HEK293 (cell line): ENCODE results near the gene NFRKB.

Experiments
- HOXD13 ChIP-seq: sonication (generic); formaldehyde crosslinking; IDR thresholded peaks from 2 replicates; pipeline ENCODE4 v1.8.0; 2022; ENCODE audit warnings: missing genetic modification reagents, borderline replicate concordance
- KLF16 ChIP-seq: fragments of 450-650 bp; formaldehyde crosslinking; IDR thresholded peaks from 2 replicates; pipeline ENCODE4 v1.5.1; 2017; ENCODE audit warnings: missing biosample characterization, missing genetic modification characterization
- ZNF10 ChIP-seq: fragments of 450-650 bp; formaldehyde crosslinking; IDR thresholded peaks from 2 replicates; pipeline ENCODE4 v1.5.1; 2017; ENCODE audit warnings: missing biosample characterization, missing genetic modification characterization
- ZNF48 ChIP-seq: fragments of 450-650 bp; formaldehyde crosslinking; IDR thresholded peaks from 2 replicates; pipeline ENCODE4 v1.5.1; 2016; ENCODE audit warnings: missing biosample characterization, missing genetic modification characterization
- TF ChIP-seq, protein P1 (sequence below): fragments of 450-650 bp; formaldehyde crosslinking; IDR thresholded peaks from 2 replicates; pipeline ENCODE4 v1.5.1; 2016; ENCODE audit warnings: missing biosample characterization, missing genetic modification characterization
- TF ChIP-seq, protein P2 (sequence below): fragments of 450-650 bp; formaldehyde crosslinking; IDR thresholded peaks from 2 replicates; pipeline ENCODE4 v1.5.1; 2016; ENCODE audit warnings: missing biosample characterization, missing genetic modification characterization, borderline replicate concordance

DNA sequence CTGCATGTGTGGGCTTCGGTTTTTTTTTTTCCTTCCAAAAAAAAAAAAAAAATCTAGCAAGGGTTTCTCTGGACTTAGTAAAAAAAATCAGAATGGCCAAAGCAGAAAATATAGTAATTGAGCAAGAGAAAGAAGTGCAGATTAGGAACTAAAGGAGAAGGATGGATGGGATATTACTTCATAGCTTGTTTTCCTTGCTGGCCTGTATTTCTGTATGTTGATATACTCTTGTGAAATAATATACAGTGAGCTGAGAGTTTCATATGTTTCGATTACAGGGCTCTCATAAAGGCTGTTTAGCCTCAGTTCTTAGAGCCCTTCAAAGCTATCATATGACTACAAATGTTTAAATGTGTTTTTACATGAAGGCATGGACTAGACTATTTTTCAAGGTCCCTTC, 34.3 kb upstream of the NFRKB start:
- TF ChIP-seq, protein P1, sequence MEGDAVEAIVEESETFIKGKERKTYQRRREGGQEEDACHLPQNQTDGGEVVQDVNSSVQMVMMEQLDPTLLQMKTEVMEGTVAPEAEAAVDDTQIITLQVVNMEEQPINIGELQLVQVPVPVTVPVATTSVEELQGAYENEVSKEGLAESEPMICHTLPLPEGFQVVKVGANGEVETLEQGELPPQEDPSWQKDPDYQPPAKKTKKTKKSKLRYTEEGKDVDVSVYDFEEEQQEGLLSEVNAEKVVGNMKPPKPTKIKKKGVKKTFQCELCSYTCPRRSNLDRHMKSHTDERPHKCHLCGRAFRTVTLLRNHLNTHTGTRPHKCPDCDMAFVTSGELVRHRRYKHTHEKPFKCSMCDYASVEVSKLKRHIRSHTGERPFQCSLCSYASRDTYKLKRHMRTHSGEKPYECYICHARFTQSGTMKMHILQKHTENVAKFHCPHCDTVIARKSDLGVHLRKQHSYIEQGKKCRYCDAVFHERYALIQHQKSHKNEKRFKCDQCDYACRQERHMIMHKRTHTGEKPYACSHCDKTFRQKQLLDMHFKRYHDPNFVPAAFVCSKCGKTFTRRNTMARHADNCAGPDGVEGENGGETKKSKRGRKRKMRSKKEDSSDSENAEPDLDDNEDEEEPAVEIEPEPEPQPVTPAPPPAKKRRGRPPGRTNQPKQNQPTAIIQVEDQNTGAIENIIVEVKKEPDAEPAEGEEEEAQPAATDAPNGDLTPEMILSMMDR (tag by site-specific recombination) = no peak
- TF ChIP-seq, protein P2, sequence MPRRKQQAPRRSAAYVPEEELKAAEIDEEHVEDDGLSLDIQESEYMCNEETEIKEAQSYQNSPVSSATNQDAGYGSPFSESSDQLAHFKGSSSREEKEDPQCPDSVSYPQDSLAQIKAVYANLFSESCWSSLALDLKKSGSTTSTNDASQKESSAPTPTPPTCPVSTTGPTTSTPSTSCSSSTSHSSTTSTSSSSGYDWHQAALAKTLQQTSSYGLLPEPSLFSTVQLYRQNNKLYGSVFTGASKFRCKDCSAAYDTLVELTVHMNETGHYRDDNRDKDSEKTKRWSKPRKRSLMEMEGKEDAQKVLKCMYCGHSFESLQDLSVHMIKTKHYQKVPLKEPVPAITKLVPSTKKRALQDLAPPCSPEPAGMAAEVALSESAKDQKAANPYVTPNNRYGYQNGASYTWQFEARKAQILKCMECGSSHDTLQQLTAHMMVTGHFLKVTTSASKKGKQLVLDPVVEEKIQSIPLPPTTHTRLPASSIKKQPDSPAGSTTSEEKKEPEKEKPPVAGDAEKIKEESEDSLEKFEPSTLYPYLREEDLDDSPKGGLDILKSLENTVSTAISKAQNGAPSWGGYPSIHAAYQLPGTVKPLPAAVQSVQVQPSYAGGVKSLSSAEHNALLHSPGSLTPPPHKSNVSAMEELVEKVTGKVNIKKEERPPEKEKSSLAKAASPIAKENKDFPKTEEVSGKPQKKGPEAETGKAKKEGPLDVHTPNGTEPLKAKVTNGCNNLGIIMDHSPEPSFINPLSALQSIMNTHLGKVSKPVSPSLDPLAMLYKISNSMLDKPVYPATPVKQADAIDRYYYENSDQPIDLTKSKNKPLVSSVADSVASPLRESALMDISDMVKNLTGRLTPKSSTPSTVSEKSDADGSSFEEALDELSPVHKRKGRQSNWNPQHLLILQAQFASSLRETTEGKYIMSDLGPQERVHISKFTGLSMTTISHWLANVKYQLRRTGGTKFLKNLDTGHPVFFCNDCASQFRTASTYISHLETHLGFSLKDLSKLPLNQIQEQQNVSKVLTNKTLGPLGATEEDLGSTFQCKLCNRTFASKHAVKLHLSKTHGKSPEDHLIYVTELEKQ (tag by site-specific recombination) = no peak
- TF ChIP-seq ZNF48 (tag by site-specific recombination) = no peak
- TF ChIP-seq ZNF10 (tag by site-specific recombination) = no peak
- TF ChIP-seq KLF16 (tag by site-specific recombination) = no peak
- TF ChIP-seq HOXD13 = no peak
